ENCODE measurements around the gene HHAT. TPM values are rescaled to one million over a fixed set of nuclear protein-coding genes. Genes with fewer than 3 reads are reported as not detected.

HHAT gene
- total RNA-seq, 2 experiments from 2014 or later = 5.2 to 9.5 TPM

GRCh38 chr1:210702506-210702905 is 373.8 kb downstream of the HHAT start:
- Histone ChIP-seq H3K79me2 (ENCODE audit: insufficient read depth, low read depth, low read length) (no peaks in the 10 kb centered on the region), H3K9me3 (ENCODE audit: low read length) (no peaks in the 10 kb centered on the region), H3K36me3 (ENCODE audit: insufficient read depth, low read length) (no peaks in the 10 kb centered on the region), H3K4me3 (ENCODE audit: low read depth, low read length, poor library complexity, severe bottlenecking) (no peak overlapping the region), H4K20me1 (ENCODE audit: insufficient read depth, low read length) (no peaks in the 10 kb centered on the region), H2AFZ (ENCODE audit: low read length) (no peak overlapping the region), H3K9me2 (ENCODE audit: insufficient read depth, low read length) (no peaks in the 10 kb centered on the region), H3K4me2 (ENCODE audit: low read length) (no peak overlapping the region), H3K27ac (ENCODE audit: low read depth, low read length, poor library complexity, severe bottlenecking) (no peak overlapping the region), H3K4me1 (ENCODE audit: insufficient read depth, low read length, poor library complexity, severe bottlenecking) (no peaks in the 10 kb centered on the region)
- ChIA-PET POLR2A (interaction anchor here (1.1 kb wide), 1 partner anchor 36 kb away, joined by 4 read pairs; no protein-coding TSS in a partner anchor), CTCF (ENCODE audit: unreplicated experiment) (no interaction called here)
- TF ChIP-seq EZH2phosphoT487 (IDR thresholded peaks at IDR 0.05; ENCODE audit: borderline replicate concordance, low read depth, low read length) (no peak), CTCF (conservative IDR thresholded peaks at IDR 0.05; ENCODE audit: low read length) (no peak)
- intact Hi-C loops (cut with micrococcal nuclease; ENCODE audit: unreplicated experiment) = no loop called here
- BruUV-seq (replicated peaks) = no TSS peak
- no peak for DNase-seq (ENCODE audit: low spot score)

- Histone ChIP-seq H3K4me1 (ENCODE audit: insufficient read depth, low read length, poor library complexity, severe bottlenecking) (no peaks in the 10 kb centered on the region), H2AFZ (ENCODE audit: low read length) (no peak overlapping the region), H3K4me2 (ENCODE audit: low read length) (no peak overlapping the region), H3K27ac (ENCODE audit: low read depth, low read length, poor library complexity, severe bottlenecking) (no peak overlapping the region), H3K9me2 (ENCODE audit: insufficient read depth, low read length) (no peaks in the 10 kb centered on the region), H3K36me3 (ENCODE audit: insufficient read depth, low read length) (no peaks in the 10 kb centered on the region), H3K79me2 (ENCODE audit: insufficient read depth, low read depth, low read length) (no peaks in the 10 kb centered on the region), H3K9me3 (ENCODE audit: low read length) (no peaks in the 10 kb centered on the region), H3K4me3 (ENCODE audit: low read depth, low read length, poor library complexity, severe bottlenecking) (no peak overlapping the region), H4K20me1 (ENCODE audit: insufficient read depth, low read length) (no peaks in the 10 kb centered on the region)
- no peak for DNase-seq (ENCODE audit: low spot score)
- POLR2A ChIA-PET = no interaction called here
- no peak for TF ChIP-seq CTCF (conservative IDR thresholded peaks at IDR 0.05; ENCODE audit: low read length)
- no peak for TF ChIP-seq EZH2phosphoT487 (IDR thresholded peaks at IDR 0.05; ENCODE audit: borderline replicate concordance, low read depth, low read length)
- no TSS peak for BruUV-seq (replicated peaks)
- intact Hi-C loops (cut with micrococcal nuclease; ENCODE audit: unreplicated experiment) = no loop called here
- CTCF ChIA-PET (ENCODE audit: unreplicated experiment) = no interaction called here
Observed at GRCh38 chr1:210703593-210703992, 374.9 kb downstream of the HHAT start.

- ChIA-PET CTCF (ENCODE audit: unreplicated experiment) (no interaction called here), POLR2A (no interaction called here)
- no peaks in the 10 kb centered on the region for H4K20me1 ChIP-seq (ENCODE audit: insufficient read depth, low read length)
- no peak overlapping the region for H2AFZ ChIP-seq (ENCODE audit: low read length)
- no peak overlapping the region for H3K4me3 ChIP-seq (ENCODE audit: low read depth, low read length, poor library complexity, severe bottlenecking)
- no peaks in the 10 kb centered on the region for H3K4me1 ChIP-seq (ENCODE audit: insufficient read depth, low read length, poor library complexity, severe bottlenecking)
- DNase-seq (ENCODE audit: low spot score) = no peak
- intact Hi-C loops (cut with micrococcal nuclease; ENCODE audit: unreplicated experiment) = no loop called here
- no peaks in the 10 kb centered on the region for H3K36me3 ChIP-seq (ENCODE audit: insufficient read depth, low read length)
- BruUV-seq (replicated peaks) = no TSS peak
- TF ChIP-seq EZH2phosphoT487 (IDR thresholded peaks at IDR 0.05; ENCODE audit: borderline replicate concordance, low read depth, low read length) (no peak), CTCF (conservative IDR thresholded peaks at IDR 0.05; ENCODE audit: low read length) (no peak)
- no peaks in the 10 kb centered on the region for H3K9me3 ChIP-seq (ENCODE audit: low read length)
- no peak overlapping the region for H3K27ac ChIP-seq (ENCODE audit: low read depth, low read length, poor library complexity, severe bottlenecking)
- H3K9me2 ChIP-seq (ENCODE audit: insufficient read depth, low read length) = no peaks in the 10 kb centered on the region
- no peaks in the 10 kb centered on the region for H3K79me2 ChIP-seq (ENCODE audit: insufficient read depth, low read depth, low read length)
- no peak overlapping the region for H3K4me2 ChIP-seq (ENCODE audit: low read length)
Observed at GRCh38 chr1:210705086-210705485, 376.4 kb downstream of the HHAT start.
